Measurements from ENCODE around the gene ECD.

DNA sequence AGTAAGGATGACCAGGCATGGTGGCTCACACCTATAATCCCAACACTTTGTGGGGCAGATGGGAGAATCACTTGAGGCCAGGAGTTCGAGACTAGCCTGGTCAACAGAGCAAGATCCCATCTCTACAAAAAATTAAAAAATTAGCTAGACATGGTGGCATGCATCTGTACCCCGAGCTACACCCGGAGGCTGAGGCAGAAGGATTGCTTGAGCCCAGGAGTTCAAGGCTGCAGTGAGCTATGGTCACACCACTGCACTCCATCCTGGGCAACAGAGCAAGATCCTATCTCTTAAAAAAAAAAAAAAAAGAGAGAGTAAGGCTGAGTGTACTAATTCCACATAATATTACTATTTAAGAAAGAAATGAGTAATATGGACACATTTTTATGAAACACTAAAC, 75.0 kb downstream of the ECD start:
- TF ChIP-seq, protein P1, sequence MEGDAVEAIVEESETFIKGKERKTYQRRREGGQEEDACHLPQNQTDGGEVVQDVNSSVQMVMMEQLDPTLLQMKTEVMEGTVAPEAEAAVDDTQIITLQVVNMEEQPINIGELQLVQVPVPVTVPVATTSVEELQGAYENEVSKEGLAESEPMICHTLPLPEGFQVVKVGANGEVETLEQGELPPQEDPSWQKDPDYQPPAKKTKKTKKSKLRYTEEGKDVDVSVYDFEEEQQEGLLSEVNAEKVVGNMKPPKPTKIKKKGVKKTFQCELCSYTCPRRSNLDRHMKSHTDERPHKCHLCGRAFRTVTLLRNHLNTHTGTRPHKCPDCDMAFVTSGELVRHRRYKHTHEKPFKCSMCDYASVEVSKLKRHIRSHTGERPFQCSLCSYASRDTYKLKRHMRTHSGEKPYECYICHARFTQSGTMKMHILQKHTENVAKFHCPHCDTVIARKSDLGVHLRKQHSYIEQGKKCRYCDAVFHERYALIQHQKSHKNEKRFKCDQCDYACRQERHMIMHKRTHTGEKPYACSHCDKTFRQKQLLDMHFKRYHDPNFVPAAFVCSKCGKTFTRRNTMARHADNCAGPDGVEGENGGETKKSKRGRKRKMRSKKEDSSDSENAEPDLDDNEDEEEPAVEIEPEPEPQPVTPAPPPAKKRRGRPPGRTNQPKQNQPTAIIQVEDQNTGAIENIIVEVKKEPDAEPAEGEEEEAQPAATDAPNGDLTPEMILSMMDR (IDR thresholded peaks at IDR 0.05), result no peak
- no peak for TF ChIP-seq POLR2A (IDR thresholded peaks at IDR 0.05)
